ENCODE results near the gene ELN.

Gene ELN

GRCh38 chr7:74020390-74020789, 7.6 kb upstream of the ELN start:
- in situ Hi-C loops (cut with MboI; ENCODE audit: low pct_unique_long_range_greater_than_20kb, low sequenced_read_pairs, unreplicated experiment), result no loop called here
- TF ChIP-seq CTCF (IDR thresholded peaks at IDR 0.05; ENCODE audit: extremely low read depth, insufficient read depth, missing control alignments), result no peak
- DNase-seq (ENCODE audit: low spot score), result no peak

- in situ Hi-C loops (cut with MboI; ENCODE audit: low pct_unique_long_range_greater_than_20kb, low sequenced_read_pairs, unreplicated experiment), result no loop called here
- TF ChIP-seq CTCF (IDR thresholded peaks at IDR 0.05; ENCODE audit: extremely low read depth, insufficient read depth, missing control alignments), result no peak
- no peak for DNase-seq (ENCODE audit: low spot score)
Observed at GRCh38 chr7:74021546-74022320, 6.2 kb upstream of the ELN start.

- no peak for DNase-seq (ENCODE audit: low spot score)
- TF ChIP-seq CTCF (IDR thresholded peaks at IDR 0.05; ENCODE audit: extremely low read depth, insufficient read depth, missing control alignments), result no peak
- in situ Hi-C loops (cut with MboI; ENCODE audit: low pct_unique_long_range_greater_than_20kb, low sequenced_read_pairs, unreplicated experiment), result no loop called here
Observed at GRCh38 chr7:74022507-74022906, 5.5 kb upstream of the ELN start.

- in situ Hi-C loops (cut with MboI; ENCODE audit: low pct_unique_long_range_greater_than_20kb, low sequenced_read_pairs, unreplicated experiment), result no loop called here
- DNase-seq (ENCODE audit: low spot score), result no peak
- no peak for TF ChIP-seq CTCF (IDR thresholded peaks at IDR 0.05; ENCODE audit: extremely low read depth, insufficient read depth, missing control alignments)
Observed at GRCh38 chr7:74023092-74023536, 4.9 kb upstream of the ELN start.

- in situ Hi-C loops (cut with MboI; ENCODE audit: low pct_unique_long_range_greater_than_20kb, low sequenced_read_pairs, unreplicated experiment), result no loop called here
- TF ChIP-seq CTCF (IDR thresholded peaks at IDR 0.05; ENCODE audit: extremely low read depth, insufficient read depth, missing control alignments), result no peak
- no peak for DNase-seq (ENCODE audit: low spot score)
Observed at GRCh38 chr7:74023786-74024185, 4.2 kb upstream of the ELN start.

- no peak for TF ChIP-seq CTCF (IDR thresholded peaks at IDR 0.05; ENCODE audit: extremely low read depth, insufficient read depth, missing control alignments)
- no peak for DNase-seq (ENCODE audit: low spot score)
- in situ Hi-C loops (cut with MboI; ENCODE audit: low pct_unique_long_range_greater_than_20kb, low sequenced_read_pairs, unreplicated experiment), result no loop called here
Observed at GRCh38 chr7:74025146-74025545, 2.8 kb upstream of the ELN start.

All from GM13977 (cell line).